HG02678 (cell line): Measurements from ENCODE around the gene SLC6A6.

Experiments used
- ATAC-seq: cut with Tn5 transposase; IDR thresholded peaks from one replicate; pipeline ENCODE4 v1.9.1; 2021; ENCODE audit warnings: mild to moderate bottlenecking, moderate library complexity; ENCODE audit not compliant: unreplicated experiment

The SLC6A6 gene

DNA sequence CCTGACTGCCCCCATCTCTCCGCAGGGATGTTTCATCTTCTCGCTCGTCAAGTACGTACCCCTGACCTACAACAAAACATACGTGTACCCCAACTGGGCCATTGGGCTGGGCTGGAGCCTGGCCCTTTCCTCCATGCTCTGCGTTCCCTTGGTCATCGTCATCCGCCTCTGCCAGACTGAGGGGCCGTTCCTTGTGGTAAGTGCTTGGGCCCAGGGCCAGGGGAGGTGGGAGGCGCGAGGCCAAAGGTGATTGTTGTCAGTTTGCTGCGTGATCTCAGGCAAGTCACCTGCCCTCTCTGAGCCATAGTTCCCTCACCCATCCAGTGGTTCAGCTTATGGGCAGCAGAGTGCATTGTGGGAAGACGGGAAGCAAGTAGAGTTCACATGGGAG lies 79.2 kb downstream of the SLC6A6 start:
- no peak for ATAC-seq

DNA sequence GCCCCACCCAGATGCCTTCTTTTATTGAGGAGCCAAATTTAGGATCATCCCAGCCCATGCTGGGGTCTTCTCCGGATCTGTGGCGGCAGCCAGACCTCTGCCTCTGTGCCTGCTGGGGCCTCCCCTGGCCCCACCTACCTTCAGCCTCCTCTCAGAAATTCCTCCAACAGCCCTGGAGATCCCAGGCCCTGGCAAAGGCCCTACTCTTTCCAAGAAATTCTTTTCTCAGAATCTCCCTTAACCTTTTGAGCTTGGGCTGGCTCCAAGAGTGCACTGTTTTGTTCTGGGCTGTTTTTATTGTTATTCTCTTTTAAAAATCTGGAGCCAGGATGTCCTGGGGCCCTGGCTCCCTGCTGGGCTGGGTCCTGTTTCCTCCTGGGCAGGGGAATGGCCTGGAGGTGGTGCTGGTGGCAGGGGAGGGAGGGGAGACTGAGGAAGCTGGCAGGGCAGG lies 79.9 kb downstream of the SLC6A6 start:
- no peak for ATAC-seq

DNA sequence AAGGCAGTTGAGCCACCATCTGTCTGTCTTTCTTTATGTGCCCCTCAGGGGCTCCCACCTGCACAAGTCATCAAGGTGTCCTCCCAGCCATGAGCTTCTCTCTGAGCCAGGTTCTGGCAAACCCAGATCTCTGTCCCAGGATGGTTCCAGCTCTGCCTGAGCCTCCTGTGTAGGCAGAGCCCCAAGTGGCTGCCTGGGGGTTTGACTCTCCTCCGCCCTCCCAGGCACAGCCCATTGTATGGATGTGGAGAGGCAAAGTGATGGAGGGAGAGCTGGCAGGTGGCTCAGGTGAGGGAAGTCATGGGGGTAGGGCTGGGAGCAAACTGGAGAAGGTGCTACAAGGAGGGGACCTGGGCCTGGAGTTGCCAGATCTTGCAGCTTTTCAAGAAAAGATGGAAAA lies 80.9 kb downstream of the SLC6A6 start:
- no peak for ATAC-seq

DNA sequence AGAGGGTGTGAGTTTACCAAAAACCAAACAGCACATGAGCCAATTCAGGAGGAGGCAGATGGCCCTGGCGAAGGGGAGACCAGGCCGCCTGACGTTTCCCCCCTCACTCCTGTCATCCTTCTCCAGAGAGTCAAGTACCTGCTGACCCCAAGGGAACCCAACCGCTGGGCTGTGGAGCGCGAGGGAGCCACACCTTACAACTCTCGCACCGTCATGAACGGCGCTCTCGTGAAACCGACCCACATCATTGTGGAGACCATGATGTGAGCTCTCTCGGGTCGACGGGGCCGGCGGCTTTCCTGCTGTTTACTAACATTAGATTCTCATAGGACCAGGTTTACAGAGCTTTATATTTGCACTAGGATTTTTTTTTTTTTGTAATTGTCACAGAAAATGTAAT lies 82.3 kb downstream of the SLC6A6 start:
- ATAC-seq, result no peak

DNA sequence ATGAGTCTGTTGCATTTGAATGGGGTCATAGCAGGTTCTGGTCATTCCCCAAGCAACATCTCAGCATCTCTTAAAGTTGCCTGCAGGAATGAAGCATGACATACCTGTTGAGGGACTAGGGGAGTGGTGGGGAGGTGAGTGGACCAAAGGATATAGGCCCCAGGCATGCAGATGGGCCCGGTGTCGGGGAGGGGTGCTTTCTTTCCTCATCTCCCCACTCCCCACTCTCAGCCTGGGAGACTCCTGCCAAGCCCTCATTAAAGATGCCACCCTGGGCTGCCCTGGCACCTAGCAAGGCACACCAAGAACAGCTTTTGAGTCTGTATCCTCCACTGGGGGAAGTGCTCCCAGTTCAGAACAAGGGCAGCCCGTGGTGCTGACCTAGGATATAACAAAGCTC lies 83.6 kb downstream of the SLC6A6 start:
- ATAC-seq, result no peak

DNA sequence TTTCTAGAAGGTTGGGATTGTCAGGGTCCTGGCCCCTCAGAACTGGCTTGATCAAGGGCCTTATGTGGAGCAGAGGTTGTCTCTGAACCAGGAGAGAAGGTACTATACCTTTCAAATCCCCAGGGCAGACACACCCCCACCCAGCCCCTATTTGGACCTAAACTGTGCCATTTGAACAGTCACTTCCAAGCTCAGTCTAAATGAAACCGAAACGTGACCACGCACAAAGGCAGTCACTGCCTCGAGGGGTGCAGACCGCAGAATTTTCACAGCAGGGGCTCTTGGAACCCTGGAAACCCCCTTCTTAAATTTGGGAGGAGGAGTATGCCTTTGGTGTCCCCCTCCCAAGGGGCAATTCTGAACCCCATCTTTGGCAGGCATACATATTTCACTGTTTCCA lies 84.1 kb downstream of the SLC6A6 start:
- no peak for ATAC-seq

DNA sequence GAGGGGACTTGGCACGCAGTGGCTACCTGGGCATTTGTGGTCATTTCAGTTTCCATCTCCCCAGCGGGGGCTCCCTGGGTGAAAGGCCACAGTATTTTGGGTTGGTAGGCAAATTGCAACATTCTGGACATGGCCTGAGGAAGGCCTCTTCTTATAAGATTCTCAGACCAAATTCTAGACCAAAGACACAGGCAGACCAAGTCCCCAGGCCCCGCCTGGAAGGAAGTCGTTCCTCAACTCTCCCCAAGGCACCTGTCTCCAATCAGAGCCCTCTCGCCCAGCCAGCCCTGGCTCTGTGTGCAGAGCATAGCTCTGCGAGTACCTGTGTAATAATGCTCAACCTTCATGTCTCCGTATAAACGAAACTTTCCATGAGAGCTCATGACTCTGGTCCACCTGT lies 84.7 kb downstream of the SLC6A6 start:
- no peak for ATAC-seq

DNA sequence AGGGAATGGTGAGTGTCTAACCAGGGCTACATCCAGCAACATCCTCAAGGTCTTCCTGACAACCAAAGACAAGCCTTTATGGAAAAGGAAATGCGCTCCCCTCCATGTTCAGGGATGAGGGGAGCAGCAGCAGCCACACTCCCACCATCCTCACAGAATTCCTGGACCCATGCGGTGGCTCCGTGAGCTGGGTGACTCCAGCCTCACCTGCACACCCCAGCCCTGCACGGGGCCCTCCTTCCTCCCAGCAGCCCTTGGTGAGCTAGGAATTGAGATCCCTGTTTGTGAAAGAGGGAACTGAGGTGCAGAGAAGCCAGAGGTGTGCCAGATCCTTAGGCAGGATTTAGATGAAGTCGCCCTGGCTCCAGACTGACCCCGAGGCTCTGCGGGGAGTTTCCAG lies 85.4 kb downstream of the SLC6A6 start:
- ATAC-seq, result no peak

DNA sequence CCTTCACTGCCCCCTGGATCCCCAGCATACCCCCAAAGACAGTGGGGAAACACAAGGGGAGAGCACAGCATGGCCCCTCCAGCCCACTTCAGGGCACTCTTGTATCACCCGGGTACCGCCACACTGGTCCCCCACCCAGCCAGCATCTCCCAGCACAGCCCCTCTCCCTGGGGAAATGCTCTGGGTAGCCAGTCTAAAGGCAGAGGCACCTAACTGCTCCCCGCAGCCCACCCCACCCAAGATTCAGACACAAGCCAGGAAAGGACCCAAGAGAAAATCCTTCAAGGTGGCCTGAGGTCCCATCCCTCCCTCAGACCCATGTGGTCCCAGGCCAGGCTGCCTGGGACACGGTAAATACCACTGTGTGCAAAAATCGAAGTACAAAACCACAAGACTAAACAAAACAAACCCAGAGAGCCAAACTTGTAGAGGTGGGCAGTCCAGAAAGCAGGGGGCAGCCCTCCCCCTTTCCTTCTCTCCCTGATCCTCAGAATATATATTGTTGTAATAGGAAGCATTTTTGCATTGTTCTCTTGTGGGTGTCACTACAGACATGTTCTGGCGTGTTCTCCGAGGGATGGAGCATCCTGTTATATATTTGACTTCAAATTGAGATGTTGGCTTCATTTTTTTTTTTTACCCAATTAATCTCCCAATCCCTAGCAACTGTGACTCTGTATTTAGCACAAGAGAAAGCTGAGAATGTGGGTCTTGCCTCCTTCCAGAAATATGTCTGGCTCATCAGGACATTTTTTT lies 86.1 kb downstream of the SLC6A6 start:
- ATAC-seq, result no peak

DNA sequence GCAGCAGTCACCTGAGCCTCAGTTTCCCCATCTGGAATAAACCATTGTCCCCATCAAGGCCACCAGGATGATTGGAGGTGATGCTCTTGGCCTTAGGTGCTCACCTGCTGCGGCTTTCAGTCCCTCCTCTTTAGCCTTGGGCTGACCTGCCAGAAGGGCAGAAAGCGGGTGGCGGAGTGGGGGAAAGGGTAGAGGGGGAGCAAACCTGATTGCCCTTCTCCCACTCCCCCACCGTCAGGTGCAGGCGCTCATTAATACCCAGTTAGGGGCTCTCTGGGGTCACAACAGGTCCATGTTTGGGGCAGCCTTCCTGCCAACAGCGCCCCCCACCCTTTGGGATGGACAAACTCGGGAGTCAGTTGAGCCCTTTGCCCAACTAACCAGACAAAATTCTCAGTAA lies 87.2 kb downstream of the SLC6A6 start:
- ATAC-seq, result no peak

DNA sequence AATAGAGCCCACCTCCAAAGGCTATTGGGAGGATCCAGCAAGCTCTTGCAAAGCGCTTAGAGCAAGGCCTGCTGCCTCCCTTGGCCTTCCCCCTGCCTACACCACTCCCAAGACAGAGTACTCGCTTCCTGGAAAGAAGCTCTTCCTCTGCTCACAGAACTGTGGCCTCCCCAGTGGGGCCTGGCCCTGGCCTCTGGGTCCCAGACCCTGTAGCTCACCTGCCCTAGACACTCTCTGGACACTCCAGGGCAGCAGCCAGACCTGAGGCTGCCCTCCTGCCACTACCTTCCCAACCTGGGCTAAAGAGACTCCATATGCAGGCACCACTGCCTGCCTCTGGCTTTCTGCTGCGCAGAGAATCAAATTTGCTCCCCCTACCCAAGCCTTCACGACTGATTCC lies 87.8 kb downstream of the SLC6A6 start:
- no peak for ATAC-seq

DNA sequence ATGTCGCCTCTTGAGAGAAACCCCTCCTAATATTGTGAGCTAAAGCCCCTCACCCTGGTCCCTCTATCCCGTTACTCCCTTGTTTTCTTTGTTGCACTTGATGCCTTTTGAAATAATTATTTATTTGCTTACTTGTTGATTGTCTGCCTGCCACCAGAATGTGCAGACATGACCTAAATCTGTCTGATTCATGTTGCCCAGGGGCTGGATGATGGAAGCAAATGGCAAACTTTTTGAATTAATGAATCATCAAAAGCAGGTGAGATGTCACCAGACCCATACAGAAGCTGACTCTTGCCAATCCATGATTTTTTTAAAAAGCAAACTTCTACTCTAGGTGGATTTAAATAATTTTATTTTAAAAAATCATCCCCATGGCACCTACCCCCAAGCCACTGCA lies 88.4 kb downstream of the SLC6A6 start:
- ATAC-seq, result no peak

DNA sequence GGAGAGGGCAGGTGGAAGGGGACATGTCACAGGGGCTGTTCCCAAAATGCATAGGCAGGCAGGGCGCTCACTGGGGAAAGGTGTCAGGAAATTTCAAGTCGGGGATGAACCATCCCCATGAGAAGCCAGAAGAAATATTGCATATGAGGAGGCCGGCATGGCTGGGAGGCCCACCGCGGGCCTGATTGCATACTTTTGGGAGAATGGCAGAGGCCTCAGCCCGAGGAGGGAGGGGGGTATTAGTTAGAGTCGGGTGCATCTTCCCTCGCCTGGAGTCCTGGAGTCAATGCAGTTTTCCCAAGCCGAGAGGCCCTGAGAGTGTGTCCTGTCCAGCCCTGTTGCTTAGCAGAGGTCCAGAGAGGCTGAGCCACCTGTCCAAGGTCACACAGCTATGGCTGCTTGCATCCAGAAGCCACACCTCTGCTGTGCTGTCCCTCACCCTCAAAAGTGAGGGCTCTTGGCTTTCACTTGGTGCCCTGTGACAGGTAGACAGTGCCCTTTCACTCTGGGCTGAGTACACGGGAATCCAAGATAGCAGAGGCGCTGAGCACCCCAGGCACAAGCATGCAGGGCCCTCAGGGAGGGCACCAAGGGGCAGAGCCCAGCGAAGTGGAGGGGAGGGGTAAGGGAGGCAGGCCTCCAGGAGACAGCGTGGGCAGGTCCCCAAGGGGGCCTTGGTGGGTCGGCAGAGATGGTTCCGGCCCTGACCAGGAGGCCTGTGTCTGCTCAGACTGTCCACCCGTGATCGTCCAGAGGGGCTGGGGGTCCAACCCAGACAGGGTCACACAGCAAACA lies 89.2 kb downstream of the SLC6A6 start:
- no peak for ATAC-seq

DNA sequence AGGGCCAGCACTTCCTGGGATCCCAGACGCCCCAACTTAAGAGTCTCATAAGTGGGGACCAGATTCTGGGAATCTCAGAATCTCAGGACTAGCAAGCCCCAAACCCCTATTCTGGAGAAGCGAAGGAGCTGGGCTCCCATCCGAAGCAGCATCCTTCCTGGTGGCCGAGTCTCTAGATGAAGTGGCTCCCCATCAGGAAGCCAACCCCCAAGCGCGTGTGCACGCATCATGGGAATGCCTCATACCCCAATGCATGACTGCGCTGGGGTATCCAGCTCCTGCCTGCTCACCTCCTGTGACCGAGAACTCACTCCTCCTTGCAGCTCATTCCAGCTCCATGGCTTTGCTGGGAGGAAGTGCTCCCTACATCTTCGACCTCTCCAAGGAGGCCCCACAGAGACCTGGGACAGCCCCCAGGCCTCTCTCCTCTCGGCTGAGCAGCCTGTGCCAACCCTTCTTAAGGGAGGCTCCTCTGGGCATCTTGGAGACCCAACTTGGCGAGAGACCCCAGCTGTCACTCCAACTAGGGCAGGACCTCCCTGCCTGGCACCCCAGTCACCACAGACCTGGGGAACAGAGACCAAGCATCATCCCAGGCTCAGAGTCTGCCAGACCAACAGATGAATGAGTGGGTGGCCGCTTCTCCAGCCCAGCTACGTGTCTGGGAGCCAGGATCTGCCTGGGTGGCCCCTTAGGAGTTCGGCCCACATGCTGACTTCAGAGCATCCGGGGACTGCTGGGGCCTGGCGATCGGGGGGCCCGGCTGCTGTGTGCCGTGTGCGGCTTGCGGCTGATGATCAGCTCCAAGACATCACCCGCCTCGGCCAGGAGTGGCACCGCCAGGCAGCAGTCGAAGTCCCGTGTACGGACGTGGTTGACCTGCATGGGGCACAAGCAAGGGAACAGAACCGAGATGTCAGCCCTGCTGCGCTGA lies 90.8 kb downstream of the SLC6A6 start:
- ATAC-seq, result no peak

DNA sequence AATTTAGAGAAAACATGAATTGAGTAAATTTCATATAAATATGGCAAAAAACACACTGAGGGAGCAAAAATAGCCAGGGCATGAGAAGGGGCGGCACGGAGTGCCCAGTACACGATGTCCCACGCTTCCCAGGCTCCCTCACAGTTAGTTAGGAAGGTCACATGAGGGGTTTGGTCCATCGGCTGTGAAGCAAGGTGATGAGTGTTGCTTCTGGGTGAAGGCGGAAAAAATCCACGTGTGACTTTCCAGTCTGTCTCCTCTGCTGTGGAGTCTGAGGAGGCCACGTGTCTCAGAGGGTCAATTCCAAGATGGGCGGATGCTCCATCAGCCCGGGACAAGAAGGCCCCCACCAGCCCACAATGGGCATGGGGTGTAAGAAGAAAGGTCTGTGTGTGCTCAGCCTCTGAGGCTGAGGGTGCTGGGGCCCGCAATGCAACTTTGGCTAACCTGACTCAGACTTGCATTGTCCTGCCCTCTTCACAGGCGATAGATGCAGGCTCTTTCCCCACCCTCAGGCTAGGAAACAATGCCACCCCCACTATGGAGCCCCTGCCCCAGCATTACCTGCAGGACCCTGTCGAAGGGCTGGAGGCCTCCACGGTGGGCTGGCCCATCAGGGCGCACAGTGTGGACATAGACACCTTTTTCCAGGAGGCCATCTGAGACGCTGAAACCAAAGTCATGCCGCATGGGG lies 92.0 kb downstream of the SLC6A6 start:
- no peak for ATAC-seq

DNA sequence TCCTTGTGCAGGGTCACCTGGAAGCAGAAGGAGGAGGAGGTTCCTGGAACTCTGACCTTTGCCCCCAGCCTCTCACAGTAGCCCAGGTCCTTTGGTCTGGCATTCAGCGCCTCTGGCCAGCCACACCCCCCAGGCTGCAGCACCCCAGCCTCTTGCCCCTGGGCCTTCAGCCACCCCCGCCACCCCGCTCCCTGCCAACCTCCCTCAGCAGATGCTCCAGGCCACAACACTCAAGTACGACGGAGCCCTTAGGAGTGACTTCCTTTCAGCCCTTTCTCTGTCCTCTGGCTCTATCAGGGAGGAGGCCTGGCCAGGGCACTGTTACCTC lies 92.5 kb downstream of the SLC6A6 start:
- no peak for ATAC-seq

DNA sequence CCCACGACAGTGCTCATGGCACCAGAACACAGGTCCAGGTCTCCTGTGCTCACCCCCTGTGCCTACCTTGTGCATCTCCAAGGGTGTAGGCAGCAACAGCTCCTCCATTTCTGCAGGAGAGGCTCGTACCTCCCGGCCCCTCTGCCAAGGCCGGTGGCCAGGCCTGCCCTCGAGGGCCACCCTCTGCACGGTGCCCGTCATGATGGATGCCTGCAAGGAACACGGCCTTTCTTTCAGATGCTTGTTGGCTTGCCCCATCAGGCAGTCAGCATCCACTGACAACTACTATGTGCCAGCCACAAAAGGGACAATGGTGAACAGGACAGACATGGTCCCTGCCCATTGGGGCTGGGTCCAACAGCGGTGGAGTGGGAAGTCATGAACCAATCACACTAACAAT lies 93.9 kb downstream of the SLC6A6 start:
- ATAC-seq, result no peak

DNA sequence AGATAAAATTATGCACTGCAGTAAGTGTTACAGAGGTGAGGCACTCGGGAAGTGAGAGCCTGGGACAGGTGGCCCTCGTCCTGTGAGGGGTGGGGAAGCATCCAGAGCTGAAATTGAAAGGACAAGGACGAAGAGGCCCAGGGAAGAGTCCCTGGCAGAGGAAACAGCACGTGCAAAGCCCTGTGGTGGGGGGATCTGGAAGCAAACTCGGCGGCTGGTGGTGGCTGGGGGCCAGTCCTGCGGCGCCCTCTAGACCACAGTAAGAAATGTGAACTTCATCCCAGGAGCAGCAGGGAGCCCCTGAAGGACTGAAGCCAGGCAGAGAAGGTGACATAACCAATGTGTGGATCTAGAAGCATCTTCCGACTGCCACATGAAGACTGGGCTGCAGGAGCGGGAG lies 94.9 kb downstream of the SLC6A6 start:
- ATAC-seq, result no peak

DNA sequence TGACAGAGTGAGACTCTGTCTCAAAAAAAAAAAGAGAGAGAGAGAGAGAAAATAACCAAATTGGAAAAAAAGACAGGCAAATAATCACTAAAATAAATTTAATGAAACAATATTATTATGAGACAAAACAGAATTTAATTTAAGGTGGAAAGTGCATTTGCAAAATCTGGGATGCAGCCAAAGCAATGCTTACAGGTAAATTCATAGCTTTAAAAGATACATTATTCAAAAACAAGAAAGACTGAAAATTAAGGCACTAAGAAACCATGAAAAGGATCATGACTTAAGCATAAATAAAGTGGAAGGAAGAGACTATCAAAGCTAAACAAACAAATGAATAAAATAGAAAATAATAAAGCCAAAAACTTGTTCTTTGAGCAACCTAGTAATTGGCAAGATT lies 100.1 kb downstream of the SLC6A6 start:
- ATAC-seq, result no peak

DNA sequence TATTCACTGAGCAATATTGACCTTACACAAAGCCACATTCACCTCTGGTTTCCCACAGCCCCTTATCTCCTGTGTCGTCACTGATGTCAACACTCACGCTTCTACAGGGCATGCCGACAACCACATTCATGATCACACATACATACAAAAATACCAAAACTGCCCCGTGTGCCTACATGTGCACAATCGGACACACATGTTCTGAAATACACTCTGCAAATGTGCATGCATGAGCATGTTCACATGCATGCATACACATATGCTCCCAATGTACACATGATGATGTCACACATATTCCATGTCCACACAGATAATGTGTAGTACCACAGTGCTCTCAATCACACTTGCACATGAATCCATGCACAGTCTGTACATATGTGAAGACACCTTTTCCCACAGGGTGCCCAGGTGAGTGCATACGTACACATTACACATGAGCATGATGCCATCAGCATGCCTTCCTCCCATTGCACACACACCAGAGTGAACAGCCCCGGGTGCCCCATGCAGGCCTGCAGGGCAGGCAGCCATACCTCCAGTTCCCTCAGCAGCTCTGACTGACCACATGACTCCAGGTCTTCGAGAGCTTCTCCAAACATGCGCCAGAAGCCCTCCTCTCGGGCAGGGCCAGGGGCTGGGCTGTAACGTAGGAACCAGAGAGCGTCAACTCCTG lies 100.8 kb downstream of the SLC6A6 start:
- no peak for ATAC-seq
